ENCODE data around the gene UBE2B.

The UBE2B gene

DNA sequence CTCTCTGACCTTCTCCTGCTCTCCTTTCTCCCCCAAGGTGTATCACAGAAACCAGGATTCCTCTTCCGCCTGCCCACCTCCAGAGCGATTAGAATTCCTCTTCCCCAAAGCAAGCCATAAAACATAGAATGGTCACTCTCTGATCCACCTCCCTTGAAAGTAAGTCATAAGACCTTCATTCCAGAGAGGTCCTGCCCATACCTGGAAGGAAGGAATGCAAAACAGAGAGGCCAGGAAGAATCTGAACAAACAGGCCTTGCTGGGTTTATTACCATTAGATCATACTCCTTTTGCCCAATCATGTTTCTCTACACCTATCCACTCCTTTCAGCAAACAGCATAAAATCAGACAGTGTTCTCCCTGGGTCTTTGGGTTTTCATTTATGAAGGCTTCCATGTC lies 25.4 kb upstream of the UBE2B start:
- no peak for DNase-seq (ENCODE audit: low read depth in 1 of 2, low spot score in 1 of 2)
- TF ChIP-seq POLR2AphosphoS5 (IDR thresholded peaks at IDR 0.05; ENCODE audit: low read depth) (no peak), GABPA (IDR thresholded peaks at IDR 0.05; ENCODE audit: low read depth) (no peak), CTCF (IDR thresholded peaks at IDR 0.05; ENCODE audit: insufficient read depth, low read length) (no peak), REST (IDR thresholded peaks at IDR 0.05; ENCODE audit: insufficient replicate concordance, low read depth) (no peak), SPI1 (IDR thresholded peaks at IDR 0.05; ENCODE audit: borderline replicate concordance, low read depth) (no peak)
- H3K4me3 ChIP-seq (replicated peaks; ENCODE audit: insufficient read depth, low read length), result no peak overlapping the region
- H3K27ac ChIP-seq (replicated peaks), result no peak overlapping the region
- no peaks in the 10 kb centered on the region for H3K27me3 ChIP-seq (ENCODE audit: insufficient read depth, poor library complexity, severe bottlenecking)

GRCh38 chr5:134349463-134349862 lies 21.9 kb upstream of the UBE2B start:
- H3K27me3 ChIP-seq (ENCODE audit: insufficient read depth, poor library complexity, severe bottlenecking), result no peaks in the 10 kb centered on the region
- no peak for DNase-seq (ENCODE audit: low read depth in 1 of 2, low spot score in 1 of 2)
- no peak overlapping the region for H3K27ac ChIP-seq (replicated peaks)
- H3K4me3 ChIP-seq (replicated peaks; ENCODE audit: insufficient read depth, low read length), result no peak overlapping the region
- no peak for TF ChIP-seq SPI1 (IDR thresholded peaks at IDR 0.05; ENCODE audit: borderline replicate concordance, low read depth)
- TF ChIP-seq GABPA (IDR thresholded peaks at IDR 0.05; ENCODE audit: low read depth), result no peak
- no peak for TF ChIP-seq POLR2AphosphoS5 (IDR thresholded peaks at IDR 0.05; ENCODE audit: low read depth)
- TF ChIP-seq REST (IDR thresholded peaks at IDR 0.05; ENCODE audit: insufficient replicate concordance, low read depth), result no peak
- no peak for TF ChIP-seq CTCF (IDR thresholded peaks at IDR 0.05; ENCODE audit: insufficient read depth, low read length)

DNA sequence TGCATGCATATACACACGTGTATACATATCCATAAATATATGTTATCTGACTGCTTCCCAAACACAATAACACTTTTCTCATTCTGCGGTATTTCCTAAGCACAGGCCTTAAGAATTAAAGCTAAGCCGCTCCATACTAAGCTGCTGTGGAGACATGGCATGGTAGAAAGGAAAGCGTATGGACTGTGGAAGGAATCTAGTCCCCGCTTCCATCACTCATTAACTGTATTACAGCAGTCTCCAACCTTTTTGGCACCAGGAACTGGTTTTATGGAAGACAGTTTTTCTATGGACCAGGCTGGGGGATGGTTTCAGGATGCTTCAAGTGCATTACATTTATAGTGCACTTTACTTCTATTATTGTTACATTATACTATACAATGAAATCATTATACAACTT lies 15.7 kb upstream of the UBE2B start:
- Histone ChIP-seq H3K4me3 (replicated peaks; ENCODE audit: insufficient read depth, low read length) (no peak overlapping the region), H3K27me3 (ENCODE audit: insufficient read depth, poor library complexity, severe bottlenecking) (no peaks in the 10 kb centered on the region), H3K27ac (replicated peaks) (no peak overlapping the region)
- no peak for TF ChIP-seq POLR2AphosphoS5 (IDR thresholded peaks at IDR 0.05; ENCODE audit: low read depth)
- TF ChIP-seq REST (IDR thresholded peaks at IDR 0.05; ENCODE audit: insufficient replicate concordance, low read depth), result no peak
- TF ChIP-seq CTCF (IDR thresholded peaks at IDR 0.05; ENCODE audit: insufficient read depth, low read length), result no peak
- TF ChIP-seq SPI1 (IDR thresholded peaks at IDR 0.05; ENCODE audit: borderline replicate concordance, low read depth), result no peak
- TF ChIP-seq GABPA (IDR thresholded peaks at IDR 0.05; ENCODE audit: low read depth), result no peak
- no peak for DNase-seq (ENCODE audit: low read depth in 1 of 2, low spot score in 1 of 2)
